PC-3 (cell line): ENCODE measurements around the gene TXNL4A.

Experiments
- CTCF ChIP-seq: fragments of 300-600 bp; sonication (generic); conservative IDR thresholded peaks from 2 replicates; pipeline ENCODE4 v1.5.1; 2017; ENCODE audit warnings: antibody characterized with exemption, low read depth, mild to moderate bottlenecking, low read length
- EZH2phosphoT487 ChIP-seq: fragments of 300-600 bp; sonication (generic); IDR thresholded peaks from 2 replicates; pipeline ENCODE4 v1.6.1; 2018; ENCODE audit warnings: mild to moderate bottlenecking, antibody characterized with exemption, low read length, borderline replicate concordance

- TF ChIP-seq CTCF: no peak
- no peak for TF ChIP-seq EZH2phosphoT487
These were observed 8.5 kb downstream of the TXNL4A start for GRCh38 chr18:79979843-79980242.
